Fibroblast of villous mesenchyme (primary cell): ENCODE data around the gene CCT2. TPM values are rescaled to one million over a fixed set of nuclear protein-coding genes. Genes with fewer than 3 reads are reported as not detected.
A peak's percentile ranks its signal among the peaks of the same experiment; 100 is the strongest.

Experiments
- DNase-seq: peaks from one replicate; pipeline ENCODE4 v3.0.0-alpha.2; 2010; ENCODE audit warnings: low read depth
- H3K4me3 ChIP-seq: 2 replicates; pipeline ENCODE4 v1.5.1; 2011; ENCODE audit warnings: low read depth, mild to moderate bottlenecking, low read length
- CTCF ChIP-seq: IDR thresholded peaks from 2 replicates; pipeline ENCODE4 v1.5.1; 2012; ENCODE audit warnings: low read depth, mild to moderate bottlenecking, low read length; ENCODE audit not compliant: insufficient read depth
- total RNA-seq: library from RNA; depleted of rRNA; stranded (reverse); fragments of >200 nt; gene quantifications from 2 replicates; pipeline ENCODE4 v1.2.3, GENCODE V29; 2012

The CCT2 gene
- total RNA-seq, 1 donor: 330 TPM

- TF ChIP-seq CTCF: no peak
- no peak overlapping the region for H3K4me3 ChIP-seq
- DNase-seq: no peak
These were observed 16.0 kb upstream of the CCT2 start for GRCh38 chr12:69569236-69569635.

DNA sequence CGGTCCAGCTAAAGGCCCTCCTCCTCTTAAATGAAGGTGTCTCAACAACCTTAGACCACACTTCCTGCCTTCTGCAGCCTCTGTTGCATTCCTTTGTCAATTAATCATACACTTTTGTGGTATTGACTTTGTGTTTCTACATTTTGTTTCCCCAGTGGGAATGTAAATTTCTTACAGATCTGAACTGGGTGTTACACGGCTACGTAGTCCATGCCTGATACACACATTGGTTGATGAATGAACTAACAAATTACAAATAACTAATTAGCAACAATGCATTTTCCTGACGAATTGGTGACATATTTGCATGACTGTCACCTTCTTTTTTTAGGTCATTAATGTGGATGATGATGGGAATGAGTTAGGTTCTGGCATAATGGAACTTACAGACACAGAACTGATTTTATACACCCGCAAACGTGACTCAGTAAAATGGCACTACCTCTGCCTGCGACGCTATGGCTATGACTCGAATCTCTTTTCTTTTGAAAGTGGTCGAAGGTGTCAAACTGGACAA lies 15.2 kb upstream of the CCT2 start:
- TF ChIP-seq CTCF: no peak
- no peak overlapping the region for H3K4me3 ChIP-seq
- peak; percentile 66 for DNase-seq

GRCh38 chr12:69570545-69571399 lies 14.5 kb upstream of the CCT2 start:
- no peak overlapping the region for H3K4me3 ChIP-seq
- DNase-seq: peak; percentile 81

GRCh38 chr12:69575346-69575745 lies 9.9 kb upstream of the CCT2 start:
- TF ChIP-seq CTCF: no peak
- H3K4me3 ChIP-seq: no peak overlapping the region
- DNase-seq: no peak

More at GRCh38 chr12:69570545-69571399, 14.5 kb upstream of the CCT2 start:
- TF ChIP-seq CTCF: peak; percentile 85

DNA sequence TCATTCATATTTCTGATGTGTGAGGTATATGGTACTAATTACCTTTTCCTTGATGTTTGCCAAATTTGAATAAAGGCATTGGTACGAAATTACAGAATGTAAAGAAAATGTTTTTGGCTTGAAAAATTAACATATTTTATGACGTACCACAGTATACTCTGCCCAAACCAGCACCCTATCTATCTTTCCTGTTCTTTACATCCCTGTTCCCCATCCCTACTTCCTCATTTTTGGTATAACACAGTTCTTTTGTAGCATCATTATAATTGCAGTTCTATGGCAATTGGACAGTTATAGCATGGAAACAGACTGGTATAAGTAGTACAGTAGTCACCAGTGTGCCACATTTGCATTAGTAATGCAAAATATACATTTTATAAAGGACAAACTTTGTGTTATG lies 7.0 kb upstream of the CCT2 start:
- no peak for DNase-seq
- TF ChIP-seq CTCF: no peak
- H3K4me3 ChIP-seq: no peak overlapping the region

DNA sequence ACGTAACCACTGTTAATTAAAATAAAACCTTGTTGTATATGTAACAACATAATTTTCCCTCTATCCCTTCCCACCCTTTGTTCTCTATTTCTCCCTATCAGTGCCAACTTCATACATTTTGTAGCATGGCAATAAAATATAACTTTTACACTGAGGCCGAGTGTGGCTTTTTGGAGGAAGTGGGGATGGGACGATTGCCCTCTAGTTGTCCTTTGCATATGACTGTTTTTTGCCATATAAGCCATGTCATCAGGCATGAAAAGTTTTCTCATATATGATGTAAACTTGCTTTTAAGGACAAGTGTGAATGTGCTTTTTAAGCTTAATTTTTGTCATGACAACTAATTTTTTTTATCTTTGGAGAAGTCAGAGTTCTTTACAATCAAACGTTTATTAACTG lies 6.2 kb upstream of the CCT2 start:
- TF ChIP-seq CTCF: no peak
- no peak overlapping the region for H3K4me3 ChIP-seq
- DNase-seq: no peak
